A549 treated with CORT108297 at 1 μM for 4 hours (cell line): ENCODE measurements around the gene ISM1. TPM values are rescaled to one million over a fixed set of nuclear protein-coding genes. Genes with fewer than 3 reads are reported as not detected.

Source experiments
- total RNA-seq: library from RNA; stranded (reverse); fragments of 200-300 nt; extraction: Qiagen RNA extraction; gene quantifications from 5 replicates; pipeline ENCODE4 v1.2.3, GENCODE V29; 2022

The ISM1 gene
- total RNA-seq: 0.27 to 0.46 TPM (median 0.37 TPM) in 5 replicates

DNA sequence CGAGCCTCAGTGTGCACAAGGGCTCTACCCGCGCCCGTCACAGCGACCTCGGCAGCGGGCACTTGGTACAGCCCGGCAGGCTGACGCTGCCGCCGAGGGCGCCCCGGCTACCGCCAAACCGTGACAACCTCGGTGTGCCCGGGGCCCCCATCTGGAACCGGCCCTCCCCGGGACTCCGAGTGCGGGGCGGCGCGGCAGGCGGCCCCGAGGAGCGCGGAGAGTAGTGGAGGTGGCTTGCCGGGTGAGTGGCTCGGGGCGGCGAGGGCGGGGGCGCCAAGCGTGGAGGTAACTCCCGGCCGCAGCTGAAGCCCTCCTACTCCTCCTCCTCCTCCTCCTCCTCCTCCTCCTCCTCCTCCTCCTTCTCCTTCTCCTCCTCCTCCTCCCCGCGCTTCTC is at the start of gene ISM1:
Gene ISM1, plus strand, starts transcription at position 371 of the 394 bp plus-strand sequence. CDS start 503 bp downstream, outside the sequence.

Other genes starting within 250 kb of the ISM1 start
- gene SPTLC3, start 212.3 kb upstream of the ISM1 start, total RNA-seq: 0.02 to 0.12 TPM (median 0.10 TPM) in 5 replicates